B cell (primary cell): ENCODE data around the gene BLCAP. TPM values are rescaled to one million over a fixed set of nuclear protein-coding genes. Genes with fewer than 3 reads are reported as not detected.

ENCODE experiments used
- ATAC-seq: fragments of 200-7000 bp; cut with Tn5 transposase; one replicate; pipeline ENCODE4 v1.10.0; 2021; ENCODE audit warnings: low read depth, mild to moderate bottlenecking, moderate number of reproducible peaks, moderate library complexity
- CTCF ChIA-PET: fragments of 350-600 bp; sonication (Branson Sonifier 250); formaldehyde crosslinking; loops from one replicate; lab custom pipeline; 2021; ENCODE audit warnings: antibody characterized with exemption, inconsistent platforms; lab: Charles Lee
- POLR2A ChIA-PET: fragments of 350-600 bp; sonication (Branson Sonifier 250); formaldehyde crosslinking; loops from one replicate; lab custom pipeline; 2021; ENCODE audit warnings: antibody characterized with exemption; lab: Charles Lee
- DNase-seq: peaks from one replicate; pipeline ENCODE4 v3.0.0; 2013
- H2AFZ ChIP-seq: 2 replicates; pipeline ENCODE4 v1.6.1; 2012; ENCODE audit warnings: mild to moderate bottlenecking, low read depth, low read length; ENCODE audit not compliant: insufficient read depth, poor library complexity, severe bottlenecking
- H3K27ac ChIP-seq, 2 donors: 1 replicate in 1 of 2; 2 replicates in 1 of 2; pipeline ENCODE4 v1.5.1; 2012 to 2013; ENCODE audit warnings: low read length in 2 of 2, mild to moderate bottlenecking in 2 of 2, moderate library complexity in 1 of 2
- H3K27me3 ChIP-seq, 4 experiments: fragments of 200-600 bp in 1 of 4; sonication (generic) in 1 of 4; replicated peaks in 1 of 4; 1 replicate in 2 of 4; 2 replicates in 2 of 4; pipeline versions ENCODE4 v1.6.1 to v1.7.0; 2013 to 2016; ENCODE audit warnings: low read length in 3 of 4, mild to moderate bottlenecking in 2 of 4, mixed read lengths in 1 of 4, moderate library complexity in 1 of 4; ENCODE audit not compliant: insufficient read depth in 4 of 4, control insufficient read depth in 3 of 4; ENCODE audit errors: control extremely low read depth in 1 of 4
- H3K36me3 ChIP-seq, 2 experiments: replicated peaks in 1 of 2; 1 replicate in 1 of 2; 2 replicates in 1 of 2; pipeline versions ENCODE4 v1.6.1 to v1.7.1; 2013; ENCODE audit warnings: low read length in 1 of 2; ENCODE audit not compliant: insufficient read depth in 2 of 2, control insufficient read depth in 1 of 2; ENCODE audit errors: control extremely low read depth in 1 of 2, extremely low read depth in 1 of 2
- H3K4me1 ChIP-seq, 2 donors: fragments of 200-600 bp in 1 of 2; sonication (generic) in 1 of 2; 1 replicate in 1 of 2; 2 replicates in 1 of 2; pipeline versions ENCODE4 v1.5.1 to v1.6.1; 2013 to 2017; ENCODE audit warnings: low read length in 2 of 2; ENCODE audit not compliant: control insufficient read depth in 2 of 2, insufficient read depth in 2 of 2
- H3K4me2 ChIP-seq: replicated peaks from 2 replicates; pipeline ENCODE3; 2012; ENCODE audit warnings: mild to moderate bottlenecking, low read depth, low read length; ENCODE audit not compliant: poor library complexity, severe bottlenecking
- H3K4me3 ChIP-seq, 5 experiments: fragments of 200-600 bp in 1 of 5; sonication (generic) in 1 of 5; 1 replicate in 3 of 5; 2 replicates in 2 of 5; pipeline versions ENCODE4 v1.5.1 to v1.7.0; 2011 to 2016; ENCODE audit warnings: low read length in 4 of 5, mild to moderate bottlenecking in 4 of 5, low read depth in 2 of 5, control low read depth in 1 of 5, moderate library complexity in 1 of 5; ENCODE audit not compliant: insufficient read depth in 1 of 5; ENCODE audit errors: control extremely low read depth in 1 of 5, extremely low read depth in 1 of 5
- H3K79me2 ChIP-seq: fragments of 200-600 bp; sonication (generic); one replicate; pipeline ENCODE4 v1.6.0; 2016; ENCODE audit warnings: low read length; ENCODE audit not compliant: control insufficient read depth, insufficient read depth
- H3K9ac ChIP-seq: fragments of 200-600 bp; sonication (generic); 2 replicates; pipeline ENCODE4 v1.6.1; 2017; ENCODE audit warnings: mild to moderate bottlenecking, low read length, moderate library complexity
- H3K9me3 ChIP-seq, 3 donors: one replicate each; pipeline versions ENCODE4 v1.6.1 to v1.7.1; 2013; ENCODE audit warnings: low read length in 2 of 3; ENCODE audit not compliant: control insufficient read depth in 2 of 3, insufficient read depth in 1 of 3; ENCODE audit errors: control extremely low read depth in 1 of 3
- H4K20me1 ChIP-seq: 2 replicates; pipeline ENCODE4 v1.6.0; 2012; ENCODE audit warnings: mild to moderate bottlenecking, low read length; ENCODE audit not compliant: insufficient read depth, control insufficient read depth, poor library complexity, severe bottlenecking
- H3K27ac Mint-ChIP-seq: one replicate; pipeline ENCODE4 v1.8.0; 2021; ENCODE audit warnings: mixed read lengths
- H3K27me3 Mint-ChIP-seq: one replicate; pipeline ENCODE4 v1.8.0; 2021; ENCODE audit warnings: mixed read lengths
- H3K4me1 Mint-ChIP-seq: one replicate; pipeline ENCODE4 v1.8.0; 2021; ENCODE audit warnings: mixed read lengths
- H3K4me3 Mint-ChIP-seq: one replicate; pipeline ENCODE4 v1.8.0; 2021; ENCODE audit warnings: mixed read lengths
- H3K9me3 Mint-ChIP-seq: one replicate; pipeline ENCODE4 v1.8.0; 2022; ENCODE audit warnings: mixed read lengths; ENCODE audit not compliant: insufficient read depth
- EZH2 ChIP-seq: IDR thresholded peaks from 2 replicates; pipeline ENCODE4 v1.6.1; 2012; ENCODE audit warnings: borderline replicate concordance, low read depth, mild to moderate bottlenecking, moderate library complexity, low read length; ENCODE audit not compliant: insufficient read depth, poor library complexity, severe bottlenecking
- WGBS: methylation state at CpG from one replicate; pipeline ENCODE4 v1.1.5; 2013; ENCODE audit warnings: missing lambda C conversion rate; ENCODE audit not compliant: insufficient coverage; 5-methylcytosine and 5-hydroxymethylcytosine counted together
- intact Hi-C: fragments of 100-400 bp; cut with micrococcal nuclease; formaldehyde crosslinking; loops from one replicate; pipeline ENCODE4 v1.10.0; 2022
- polyA plus RNA-seq: library from polyadenylated mRNA; depleted of rRNA; stranded (reverse); fragments of >200 nt; gene quantifications from 2 replicates; pipeline ENCODE4 v1.2.3, GENCODE V29; 2012
- total RNA-seq, 2 donors: library from RNA; stranded (reverse); fragments of 120-200 nt in 1 of 2; gene quantifications; 1 replicate in 1 of 2; 2 replicates in 1 of 2; pipeline versions ENCODE4 v1.2.3 to v1.2.4, GENCODE V29; 2013 to 2022
- TF ChIP-seq, protein P1 (sequence below): fragments of 200-600 bp; IDR thresholded peaks from one replicate; pipeline ENCODE4 v1.8.0; 2022; ENCODE audit warnings: antibody characterized with exemption, mild to moderate bottlenecking

The BLCAP gene
- total and polyA plus RNA-seq, 2 donors (not counting 1 experiment from before 2014, with no cell fraction given) = 56.2 to 188 TPM

DNA sequence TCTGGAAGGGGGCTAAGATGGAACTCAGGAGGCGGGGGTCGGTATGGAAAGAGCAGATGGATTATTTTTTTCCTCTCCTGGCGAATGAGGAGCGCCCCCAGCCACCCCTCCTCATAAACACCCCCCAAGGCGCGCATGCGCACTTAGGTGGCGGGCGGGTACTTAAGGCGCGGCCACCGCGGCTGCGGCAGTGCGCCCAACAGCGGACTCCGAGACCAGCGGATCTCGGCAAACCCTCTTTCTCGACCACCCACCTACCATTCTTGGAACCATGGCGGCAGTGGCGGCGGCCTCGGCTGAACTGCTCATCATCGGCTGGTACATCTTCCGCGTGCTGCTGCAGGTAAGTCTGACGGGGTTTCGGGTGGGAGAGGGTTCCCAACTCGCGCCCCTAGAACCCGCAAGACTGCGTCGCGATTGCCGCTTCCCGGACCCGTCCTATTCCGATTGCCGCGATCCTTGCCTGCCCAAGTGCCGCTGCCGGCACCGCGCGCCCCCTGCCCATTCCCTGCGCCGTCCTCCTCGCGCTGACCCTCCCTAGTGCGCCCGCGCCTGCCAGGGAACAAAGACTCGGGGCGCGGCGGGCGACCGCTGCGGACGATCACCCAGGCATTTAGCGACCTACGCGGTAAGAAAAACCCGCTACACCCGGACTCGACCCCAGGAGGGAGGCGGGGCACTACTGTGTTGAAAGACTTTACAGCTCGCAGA, 6.5 kb downstream of the BLCAP start, which contains the start of gene NNAT:
Gene NNAT, plus strand, starts transcription at position 190 of the 711 bp plus-strand sequence. Its CDS starts 82 bp downstream, at position 272.
- H3K9me3 Mint-ChIP-seq = no peaks in the 10 kb centered on the region
- Histone ChIP-seq H3K4me2 (peak within 1 kb of the TSS; percentile 69), H3K4me3 (peak within 1 kb of the TSS in 4 of 5 experiments; percentile 19 to 44 (median 33)), H4K20me1 (peaks cover 97% of the 10 kb centered on the region), H2AFZ (peak within 1 kb of the TSS; percentile 12), H3K9ac (peak within 1 kb of the TSS; percentile 52), H3K4me1 (peaks cover 29 to 35% of the 10 kb centered on the region in 2 donors), H3K79me2 (peaks cover 98% of the 10 kb centered on the region), H3K9me3 (peaks cover 0 to 9% (median 0%) of the 10 kb centered on the region in 3 donors), H3K27me3 (no peaks in the 10 kb centered on the region), H3K27ac (no peak within 1 kb of the TSS), H3K36me3 (peaks cover 0 to 27% of the 10 kb centered on the region in 2 experiments)
- H3K4me1 Mint-ChIP-seq = peaks cover 60% of the 10 kb centered on the region
- TF ChIP-seq, protein P1, sequence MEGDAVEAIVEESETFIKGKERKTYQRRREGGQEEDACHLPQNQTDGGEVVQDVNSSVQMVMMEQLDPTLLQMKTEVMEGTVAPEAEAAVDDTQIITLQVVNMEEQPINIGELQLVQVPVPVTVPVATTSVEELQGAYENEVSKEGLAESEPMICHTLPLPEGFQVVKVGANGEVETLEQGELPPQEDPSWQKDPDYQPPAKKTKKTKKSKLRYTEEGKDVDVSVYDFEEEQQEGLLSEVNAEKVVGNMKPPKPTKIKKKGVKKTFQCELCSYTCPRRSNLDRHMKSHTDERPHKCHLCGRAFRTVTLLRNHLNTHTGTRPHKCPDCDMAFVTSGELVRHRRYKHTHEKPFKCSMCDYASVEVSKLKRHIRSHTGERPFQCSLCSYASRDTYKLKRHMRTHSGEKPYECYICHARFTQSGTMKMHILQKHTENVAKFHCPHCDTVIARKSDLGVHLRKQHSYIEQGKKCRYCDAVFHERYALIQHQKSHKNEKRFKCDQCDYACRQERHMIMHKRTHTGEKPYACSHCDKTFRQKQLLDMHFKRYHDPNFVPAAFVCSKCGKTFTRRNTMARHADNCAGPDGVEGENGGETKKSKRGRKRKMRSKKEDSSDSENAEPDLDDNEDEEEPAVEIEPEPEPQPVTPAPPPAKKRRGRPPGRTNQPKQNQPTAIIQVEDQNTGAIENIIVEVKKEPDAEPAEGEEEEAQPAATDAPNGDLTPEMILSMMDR = no peak
- TF ChIP-seq EZH2 = no peak
- peak; percentile 41 for DNase-seq
- H3K27me3 Mint-ChIP-seq = no peaks in the 10 kb centered on the region
- peak within 1 kb of the TSS; percentile 64 for H3K4me3 Mint-ChIP-seq
- intact Hi-C loops = loop anchor here (10.0 kb wide), 1 partner anchor 174 kb away; the partner anchor contains the start of gene CTNNBL1
- H3K27ac Mint-ChIP-seq = peak within 1 kb of the TSS; percentile 32
- ATAC-seq = no peak
- CTCF ChIA-PET = no interaction called here
- 55% methylated on average over 55 of the region's 69 CpGs for WGBS
- POLR2A ChIA-PET = interaction anchor here (0.7 kb wide), 1 partner anchor 11 kb away, joined by 5 read pairs; no protein-coding TSS in a partner anchor
